Measurements from ENCODE around the gene TRAF3. TPM values are rescaled to one million over a fixed set of nuclear protein-coding genes. Genes with fewer than 3 reads are reported as not detected.
"Not testable (repeated sequence)": the region's sequence is repeated elsewhere in the genome, so short reads cannot be mapped to it uniquely, and the experiment has no call there.

TRAF3 gene
- total and polyA plus RNA-seq, 4 donors: 19.8 to 46.3 (median 41.9) TPM

DNA sequence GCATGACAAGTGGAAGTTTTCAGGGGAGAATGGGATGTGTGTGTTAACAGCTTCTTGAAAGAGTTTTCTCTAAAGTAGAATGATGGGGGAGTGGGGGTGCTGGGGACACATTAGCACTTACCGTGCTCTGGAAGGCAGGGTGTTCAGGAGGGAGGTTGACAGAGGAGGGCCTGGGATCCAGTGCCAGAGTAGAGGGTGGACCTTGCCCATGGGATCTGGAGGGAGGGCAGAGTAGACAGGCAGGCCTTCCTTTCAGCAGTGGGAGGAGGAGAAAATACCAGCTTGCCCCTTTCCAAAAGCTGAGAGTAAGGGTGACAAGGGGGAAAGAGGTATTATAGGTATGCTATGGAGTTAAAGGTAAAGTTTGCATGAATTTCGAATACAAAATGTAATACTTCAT is 40.1 kb downstream of the TRAF3 start:
- Histone ChIP-seq H3K9me3 (ENCODE audit: control insufficient read depth, insufficient read depth, low read length) (no peaks in the 10 kb centered on the region), H3K27ac (ENCODE audit: low read depth, low read length) (no peak overlapping the region), H3K4me1 (ENCODE audit: control insufficient read depth, insufficient read depth, low read length) (peaks cover 8% of the 10 kb centered on the region), H3K27me3 (ENCODE audit: control insufficient read depth, insufficient read depth, low read length) (no peaks in the 10 kb centered on the region), H3K4me3 (ENCODE audit: low read depth, low read length) (no peak overlapping the region), H3K36me3 (ENCODE audit: control insufficient read depth, insufficient read depth, low read length) (no peaks in the 10 kb centered on the region)
- 93% methylated on average over 1 of the region's 2 CpGs for WGBS (ENCODE audit: insufficient coverage)
- DNase-seq (ENCODE audit: low read depth in 4 of 6, low spot score in 6 of 6): no peak

DNA sequence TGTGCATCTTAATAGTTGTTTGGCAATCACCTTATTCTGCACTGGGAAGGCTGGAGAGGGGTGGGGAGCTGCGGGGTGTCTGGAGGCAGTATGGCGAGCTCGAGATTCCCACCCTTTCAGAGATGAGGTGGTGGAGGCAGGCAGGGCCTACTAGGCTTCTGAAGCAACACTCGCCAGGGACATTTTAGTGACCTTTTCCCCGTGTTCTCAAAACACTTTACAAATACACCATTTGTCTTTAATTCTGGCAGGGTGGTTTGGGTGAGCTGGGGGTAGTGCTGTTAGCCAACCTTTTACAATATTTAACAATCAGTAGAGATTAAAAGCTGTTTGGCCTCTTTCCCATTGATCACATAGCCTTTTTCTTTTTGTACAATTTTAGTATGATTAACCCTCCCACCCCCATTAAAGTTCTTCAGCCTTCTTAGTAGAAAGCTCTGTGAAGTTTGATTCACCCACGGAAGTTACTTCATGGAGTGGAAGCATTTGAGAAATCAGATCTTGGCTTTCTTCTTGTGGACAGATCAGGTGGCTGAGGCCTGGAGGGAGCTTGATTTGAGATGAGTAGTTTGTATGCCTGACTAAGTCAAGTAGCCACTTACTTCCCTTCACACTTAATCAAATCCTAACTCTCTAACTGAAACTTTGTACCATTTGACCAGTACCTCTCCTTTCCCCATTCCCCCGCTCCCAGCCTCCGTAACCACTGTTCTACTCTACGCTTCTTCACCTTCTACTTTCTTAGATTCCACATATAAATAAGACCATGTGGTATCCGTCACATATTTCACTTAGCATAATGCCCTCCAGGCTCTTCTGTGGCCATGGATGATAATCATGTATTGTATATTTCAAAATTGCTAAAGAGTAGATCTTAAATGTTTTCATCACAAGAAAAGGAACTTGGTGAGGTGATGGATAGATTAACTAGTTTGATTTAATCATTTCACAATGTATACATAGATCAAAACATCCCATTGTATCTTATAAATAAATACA is 41.0 kb downstream of the TRAF3 start:
- Histone ChIP-seq H3K36me3 (ENCODE audit: control insufficient read depth, insufficient read depth, low read length) (no peaks in the 10 kb centered on the region), H3K4me1 (ENCODE audit: control insufficient read depth, insufficient read depth, low read length) (peaks cover 8% of the 10 kb centered on the region), H3K27ac (ENCODE audit: low read depth, low read length) (no peak overlapping the region), H3K27me3 (ENCODE audit: control insufficient read depth, insufficient read depth, low read length) (no peaks in the 10 kb centered on the region), H3K4me3 (ENCODE audit: low read depth, low read length) (no peak overlapping the region), H3K9me3 (ENCODE audit: control insufficient read depth, insufficient read depth, low read length) (no peaks in the 10 kb centered on the region)
- no peak for DNase-seq (ENCODE audit: low read depth in 4 of 6, low spot score in 6 of 6)
- WGBS (ENCODE audit: insufficient coverage): 79% methylated on average over 5 of the region's 10 CpGs

DNA sequence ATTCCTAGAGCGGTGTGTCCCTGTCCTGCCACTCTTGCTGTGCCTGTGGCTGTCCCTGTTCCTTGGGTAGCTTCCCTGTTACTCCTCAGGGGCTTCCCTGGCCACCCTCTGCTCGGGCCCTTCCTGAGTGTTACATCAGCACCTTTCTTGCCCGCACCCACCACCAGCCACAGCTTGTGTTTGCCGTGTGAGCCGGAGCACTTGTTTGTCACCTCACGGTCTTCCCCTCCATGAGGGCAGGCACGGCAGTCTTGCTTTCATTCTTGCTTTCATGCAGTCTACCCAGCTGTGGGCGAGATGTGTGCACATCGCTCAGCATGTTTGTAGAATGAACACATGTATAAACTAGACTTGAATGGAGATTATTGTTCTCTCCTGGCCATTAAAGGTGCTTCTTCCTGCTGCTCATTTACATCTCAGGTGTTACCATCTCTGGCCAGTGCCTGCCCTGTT is 42.0 kb downstream of the TRAF3 start:
- WGBS (ENCODE audit: insufficient coverage): 59% methylated on average over 9 of the region's 9 CpGs
- Histone ChIP-seq H3K27me3 (ENCODE audit: control insufficient read depth, insufficient read depth, low read length) (no peaks in the 10 kb centered on the region), H3K9me3 (ENCODE audit: control insufficient read depth, insufficient read depth, low read length) (no peaks in the 10 kb centered on the region), H3K4me3 (ENCODE audit: low read depth, low read length) (no peak overlapping the region), H3K36me3 (ENCODE audit: control insufficient read depth, insufficient read depth, low read length) (no peaks in the 10 kb centered on the region), H3K27ac (ENCODE audit: low read depth, low read length) (no peak overlapping the region), H3K4me1 (ENCODE audit: control insufficient read depth, insufficient read depth, low read length) (peaks cover 8% of the 10 kb centered on the region)
- no peak for DNase-seq (ENCODE audit: low read depth in 4 of 6, low spot score in 6 of 6)

DNA sequence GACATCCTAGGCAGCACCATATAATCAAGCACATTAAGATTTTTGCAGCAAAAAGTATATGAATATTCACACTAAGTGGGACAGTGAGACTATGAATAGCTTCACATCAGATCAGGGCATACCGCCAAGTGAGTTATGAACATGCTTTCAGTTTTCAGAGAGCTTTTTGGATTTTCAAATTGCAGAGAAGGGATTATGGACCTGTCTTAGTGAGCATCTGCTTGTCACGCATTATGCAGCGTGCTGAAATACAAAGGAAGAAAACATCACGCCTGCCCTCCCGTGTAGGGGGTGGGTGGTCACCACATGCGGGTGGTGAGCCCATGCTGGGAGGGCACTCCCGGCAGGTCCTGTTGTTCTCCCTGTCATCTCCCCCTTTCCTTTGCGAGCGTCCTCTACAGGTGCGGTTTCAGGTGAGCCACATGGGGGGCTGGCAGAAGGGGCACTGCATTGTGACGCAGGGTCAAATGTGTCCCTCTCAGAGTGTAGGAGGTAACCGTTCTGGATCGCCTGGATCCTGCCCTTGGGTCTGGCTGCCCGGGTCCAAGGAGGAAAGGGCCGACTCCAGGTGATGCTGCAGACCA is 42.6 kb downstream of the TRAF3 start:
- Histone ChIP-seq H3K27ac (ENCODE audit: low read depth, low read length) (no peak overlapping the region), H3K27me3 (ENCODE audit: control insufficient read depth, insufficient read depth, low read length) (no peaks in the 10 kb centered on the region), H3K4me3 (ENCODE audit: low read depth, low read length) (no peak overlapping the region), H3K9me3 (ENCODE audit: control insufficient read depth, insufficient read depth, low read length) (no peaks in the 10 kb centered on the region), H3K36me3 (ENCODE audit: control insufficient read depth, insufficient read depth, low read length) (no peaks in the 10 kb centered on the region), H3K4me1 (ENCODE audit: control insufficient read depth, insufficient read depth, low read length) (peaks cover 8% of the 10 kb centered on the region)
- WGBS (ENCODE audit: insufficient coverage): 72% methylated on average over 13 of the region's 15 CpGs
- DNase-seq (ENCODE audit: low read depth in 4 of 6, low spot score in 6 of 6): peak in 2 of 6 donors; percentile 67 to 86

DNA sequence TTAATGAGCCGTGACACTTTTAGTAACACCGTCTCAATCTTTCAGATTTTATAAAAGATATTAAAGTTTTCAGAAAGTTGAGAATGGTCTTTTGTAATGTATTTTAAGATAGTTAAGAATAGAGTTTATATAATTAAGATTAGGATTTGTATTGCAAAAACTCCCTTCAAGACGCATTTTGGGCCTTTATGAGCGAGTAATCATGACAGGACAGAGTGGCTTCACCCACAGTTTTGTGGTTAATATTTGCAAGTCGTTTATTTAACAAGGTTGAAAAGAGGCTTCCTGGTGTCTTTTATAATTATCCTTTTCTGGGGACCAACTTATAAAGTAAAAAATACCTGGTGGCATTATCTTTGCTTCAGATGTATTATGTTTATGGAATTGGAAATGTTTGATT is 44.0 kb downstream of the TRAF3 start:
- WGBS (ENCODE audit: insufficient coverage): 90% methylated on average over 2 of the region's 5 CpGs
- DNase-seq (ENCODE audit: low read depth in 4 of 6, low spot score in 6 of 6): no peak
- H3K9me3 ChIP-seq (ENCODE audit: control insufficient read depth, insufficient read depth, low read length): no peaks in the 10 kb centered on the region
- peaks cover 14% of the 10 kb centered on the region for H3K4me1 ChIP-seq (ENCODE audit: control insufficient read depth, insufficient read depth, low read length)
- no peaks in the 10 kb centered on the region for H3K27me3 ChIP-seq (ENCODE audit: control insufficient read depth, insufficient read depth, low read length)
- no peak overlapping the region for H3K4me3 ChIP-seq (ENCODE audit: low read depth, low read length)
- H3K27ac ChIP-seq (ENCODE audit: low read depth, low read length): no peak overlapping the region
- H3K36me3 ChIP-seq (ENCODE audit: control insufficient read depth, insufficient read depth, low read length): peaks cover 7% of the 10 kb centered on the region

DNA sequence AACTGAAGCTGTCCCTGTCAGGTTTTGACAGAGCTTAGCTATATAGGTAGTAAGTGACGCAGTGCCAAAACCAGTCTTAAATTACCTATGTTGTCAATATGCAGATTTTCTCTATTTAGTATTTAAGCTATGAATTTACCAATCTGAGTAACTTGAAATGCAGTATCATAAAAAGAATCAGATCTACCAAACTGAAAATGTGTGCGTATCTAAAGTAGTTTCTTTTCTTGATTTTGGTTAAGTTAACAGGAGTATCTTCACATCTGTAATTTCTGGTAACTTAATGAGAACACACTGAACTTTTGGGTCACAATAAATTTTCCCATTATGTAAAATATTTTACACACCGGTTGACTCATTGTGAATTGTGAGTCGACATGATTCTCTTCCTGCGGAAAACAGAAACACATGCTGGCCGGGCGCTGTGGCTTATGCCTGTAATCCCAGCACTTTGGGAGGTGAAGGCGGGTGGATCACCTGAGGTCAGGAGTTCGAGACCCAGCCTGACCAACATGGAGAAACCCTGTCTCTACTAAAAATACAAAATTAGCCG is 45.1 kb downstream of the TRAF3 start:
- no peak overlapping the region for H3K4me3 ChIP-seq (ENCODE audit: low read depth, low read length)
- peaks cover 24% of the 10 kb centered on the region for H3K4me1 ChIP-seq (ENCODE audit: control insufficient read depth, insufficient read depth, low read length)
- H3K27me3 ChIP-seq (ENCODE audit: control insufficient read depth, insufficient read depth, low read length): no peaks in the 10 kb centered on the region
- no peak overlapping the region for H3K27ac ChIP-seq (ENCODE audit: low read depth, low read length)
- peaks cover 14% of the 10 kb centered on the region for H3K36me3 ChIP-seq (ENCODE audit: control insufficient read depth, insufficient read depth, low read length)
- no peak for DNase-seq (ENCODE audit: low read depth in 4 of 6, low spot score in 6 of 6)
- 88% methylated on average over 5 of the region's 10 CpGs for WGBS (ENCODE audit: insufficient coverage)
- no peaks in the 10 kb centered on the region for H3K9me3 ChIP-seq (ENCODE audit: control insufficient read depth, insufficient read depth, low read length)

DNA sequence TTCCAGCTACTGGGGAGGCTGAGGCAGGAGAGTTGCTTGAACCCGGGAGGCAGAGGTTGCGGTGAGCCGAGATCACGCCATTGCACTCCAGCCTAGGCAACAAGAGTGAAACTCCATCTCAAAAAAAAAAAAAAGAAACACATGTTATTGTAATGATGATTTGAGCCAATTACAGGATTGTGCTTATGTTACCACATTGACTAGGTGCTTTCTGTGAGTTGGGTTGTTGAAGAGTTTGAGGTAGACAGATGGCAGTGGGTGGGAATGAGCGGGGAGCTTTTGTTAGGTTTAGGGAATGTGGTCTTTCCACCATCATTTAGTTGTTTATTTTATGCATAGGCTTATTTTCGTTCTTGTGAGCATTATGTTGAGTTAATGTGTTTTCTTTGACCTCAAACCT is 45.6 kb downstream of the TRAF3 start:
- H3K36me3 ChIP-seq (ENCODE audit: control insufficient read depth, insufficient read depth, low read length): peaks cover 14% of the 10 kb centered on the region
- H3K9me3 ChIP-seq (ENCODE audit: control insufficient read depth, insufficient read depth, low read length); H3K27me3 ChIP-seq (ENCODE audit: control insufficient read depth, insufficient read depth, low read length); H3K4me3 ChIP-seq (ENCODE audit: low read depth, low read length); DNase-seq (ENCODE audit: low read depth in 4 of 6, low spot score in 6 of 6); H3K27ac ChIP-seq (ENCODE audit: low read depth, low read length): not testable (repeated sequence)
- 100% methylated on average over 1 of the region's 6 CpGs for WGBS (ENCODE audit: insufficient coverage)
- H3K4me1 ChIP-seq (ENCODE audit: control insufficient read depth, insufficient read depth, low read length): peaks cover 25% of the 10 kb centered on the region

DNA sequence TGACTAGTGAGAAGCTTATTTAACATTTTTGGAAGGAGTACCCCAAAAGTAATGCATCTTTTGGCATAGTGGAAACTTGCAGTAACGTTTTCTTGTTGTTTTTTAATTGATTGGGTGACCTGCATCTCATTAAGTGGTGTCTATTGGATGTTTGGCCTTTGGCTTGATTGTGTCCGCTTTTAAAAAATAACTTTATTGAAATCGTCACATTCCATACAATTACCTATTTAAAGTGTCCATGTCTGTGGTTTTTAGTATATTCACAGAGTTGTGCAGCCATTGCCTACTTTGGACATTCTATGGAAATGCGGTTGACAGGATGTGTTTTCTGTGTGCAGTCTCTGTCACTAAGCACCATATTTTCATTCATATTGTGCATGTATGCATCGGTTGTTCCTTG is 46.3 kb downstream of the TRAF3 start:
- Histone ChIP-seq H3K4me3 (ENCODE audit: low read depth, low read length) (no peak overlapping the region), H3K27me3 (ENCODE audit: control insufficient read depth, insufficient read depth, low read length) (no peaks in the 10 kb centered on the region), H3K36me3 (ENCODE audit: control insufficient read depth, insufficient read depth, low read length) (peaks cover 14% of the 10 kb centered on the region), H3K27ac (ENCODE audit: low read depth, low read length) (no peak overlapping the region), H3K9me3 (ENCODE audit: control insufficient read depth, insufficient read depth, low read length) (no peaks in the 10 kb centered on the region), H3K4me1 (ENCODE audit: control insufficient read depth, insufficient read depth, low read length) (peaks cover 29% of the 10 kb centered on the region)
- no CpG with 5 or more reads among the region's 5 CpGs for WGBS (ENCODE audit: insufficient coverage)
- no peak for DNase-seq (ENCODE audit: low read depth in 4 of 6, low spot score in 6 of 6)

DNA sequence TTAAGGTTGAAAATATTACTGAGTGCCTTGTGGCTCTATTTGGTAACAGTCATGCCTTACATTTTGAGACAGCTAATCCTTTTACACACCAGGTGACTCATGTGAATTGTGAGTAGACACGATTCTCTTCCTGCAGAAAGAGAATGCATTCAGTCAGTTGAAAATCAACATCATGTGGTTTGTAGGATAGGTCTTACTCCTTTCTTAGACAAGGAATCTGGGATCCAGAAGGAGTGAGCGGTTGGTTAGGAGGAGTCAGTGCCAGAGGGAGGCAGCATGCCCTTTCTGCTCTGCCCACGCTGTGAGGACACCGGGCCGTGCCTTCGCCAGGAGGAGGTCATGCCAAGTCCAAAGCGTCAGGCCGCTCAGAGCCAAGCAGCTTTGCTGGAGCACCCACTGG is 47.6 kb downstream of the TRAF3 start:
- no peaks in the 10 kb centered on the region for H3K27me3 ChIP-seq (ENCODE audit: control insufficient read depth, insufficient read depth, low read length)
- H3K4me1 ChIP-seq (ENCODE audit: control insufficient read depth, insufficient read depth, low read length): peaks cover 34% of the 10 kb centered on the region
- H3K36me3 ChIP-seq (ENCODE audit: control insufficient read depth, insufficient read depth, low read length): peaks cover 14% of the 10 kb centered on the region
- H3K4me3 ChIP-seq (ENCODE audit: low read depth, low read length): no peak overlapping the region
- no peak for DNase-seq (ENCODE audit: low read depth in 4 of 6, low spot score in 6 of 6)
- H3K9me3 ChIP-seq (ENCODE audit: control insufficient read depth, insufficient read depth, low read length): no peaks in the 10 kb centered on the region
- WGBS (ENCODE audit: insufficient coverage): 81% methylated on average over 7 of the region's 8 CpGs
- H3K27ac ChIP-seq (ENCODE audit: low read depth, low read length): no peak overlapping the region
